GM06990 (cell line): ENCODE measurements around the gene SLC35G6.

Experiments
- DNase-seq: peaks from one replicate; pipeline ENCODE4 v3.0.0-alpha.2; 2011; ENCODE audit not compliant: insufficient read length; ENCODE audit errors: extremely low read depth
- H3K27me3 ChIP-seq: replicated peaks from 2 replicates; pipeline ENCODE4 v1.6.0; 2011; ENCODE audit warnings: low read length; ENCODE audit not compliant: control insufficient read depth, insufficient read depth
- H3K36me3 ChIP-seq: 2 replicates; pipeline ENCODE4 v1.5.1; 2011; ENCODE audit warnings: low read length; ENCODE audit not compliant: control insufficient read depth, insufficient read depth
- H3K4me3 ChIP-seq: replicated peaks from 2 replicates; pipeline ENCODE4 v1.5.1; 2011; ENCODE audit warnings: low read depth, mild to moderate bottlenecking, control low read depth, low read length
- TF ChIP-seq, protein P1 (sequence below): IDR thresholded peaks from 2 replicates; pipeline ENCODE4 v1.5.1; 2011; ENCODE audit warnings: low read length, control low read depth, mild to moderate bottlenecking, inconsistent platforms; ENCODE audit not compliant: insufficient read depth, poor library complexity, severe bottlenecking

SLC35G6 gene

DNA sequence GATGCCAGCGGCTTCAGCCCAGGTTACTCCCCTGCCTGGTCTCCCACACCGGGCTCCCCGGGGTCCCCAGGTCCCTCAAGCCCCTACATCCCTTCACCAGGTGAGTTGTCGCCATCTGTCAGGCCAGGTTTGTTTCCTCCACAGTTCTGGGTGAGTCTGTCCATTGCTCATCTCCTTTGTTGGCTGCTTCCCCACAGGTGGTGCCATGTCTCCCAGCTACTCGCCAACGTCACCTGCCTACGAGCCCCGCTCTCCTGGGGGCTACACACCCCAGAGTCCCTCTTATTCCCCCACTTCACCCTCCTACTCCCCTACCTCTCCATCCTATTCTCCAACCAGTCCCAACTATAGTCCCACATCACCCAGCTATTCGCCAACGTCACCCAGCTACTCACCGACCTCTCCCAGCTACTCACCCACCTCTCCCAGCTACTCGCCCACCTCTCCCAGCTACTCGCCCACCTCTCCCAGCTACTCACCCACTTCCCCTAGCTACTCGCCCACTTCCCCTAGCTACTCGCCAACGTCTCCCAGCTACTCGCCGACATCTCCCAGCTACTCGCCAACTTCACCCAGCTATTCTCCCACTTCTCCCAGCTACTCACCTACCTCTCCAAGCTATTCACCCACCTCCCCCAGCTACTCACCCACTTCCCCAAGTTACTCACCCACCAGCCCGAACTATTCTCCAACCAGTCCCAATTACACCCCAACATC is 31.7 kb downstream of the SLC35G6 start:
- no peaks in the 10 kb centered on the region for H3K27me3 ChIP-seq
- H3K4me3 ChIP-seq: no peak overlapping the region
- peaks cover 42% of the 10 kb centered on the region for H3K36me3 ChIP-seq
- TF ChIP-seq, protein P1, sequence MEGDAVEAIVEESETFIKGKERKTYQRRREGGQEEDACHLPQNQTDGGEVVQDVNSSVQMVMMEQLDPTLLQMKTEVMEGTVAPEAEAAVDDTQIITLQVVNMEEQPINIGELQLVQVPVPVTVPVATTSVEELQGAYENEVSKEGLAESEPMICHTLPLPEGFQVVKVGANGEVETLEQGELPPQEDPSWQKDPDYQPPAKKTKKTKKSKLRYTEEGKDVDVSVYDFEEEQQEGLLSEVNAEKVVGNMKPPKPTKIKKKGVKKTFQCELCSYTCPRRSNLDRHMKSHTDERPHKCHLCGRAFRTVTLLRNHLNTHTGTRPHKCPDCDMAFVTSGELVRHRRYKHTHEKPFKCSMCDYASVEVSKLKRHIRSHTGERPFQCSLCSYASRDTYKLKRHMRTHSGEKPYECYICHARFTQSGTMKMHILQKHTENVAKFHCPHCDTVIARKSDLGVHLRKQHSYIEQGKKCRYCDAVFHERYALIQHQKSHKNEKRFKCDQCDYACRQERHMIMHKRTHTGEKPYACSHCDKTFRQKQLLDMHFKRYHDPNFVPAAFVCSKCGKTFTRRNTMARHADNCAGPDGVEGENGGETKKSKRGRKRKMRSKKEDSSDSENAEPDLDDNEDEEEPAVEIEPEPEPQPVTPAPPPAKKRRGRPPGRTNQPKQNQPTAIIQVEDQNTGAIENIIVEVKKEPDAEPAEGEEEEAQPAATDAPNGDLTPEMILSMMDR: no peak
- DNase-seq: no peak

DNA sequence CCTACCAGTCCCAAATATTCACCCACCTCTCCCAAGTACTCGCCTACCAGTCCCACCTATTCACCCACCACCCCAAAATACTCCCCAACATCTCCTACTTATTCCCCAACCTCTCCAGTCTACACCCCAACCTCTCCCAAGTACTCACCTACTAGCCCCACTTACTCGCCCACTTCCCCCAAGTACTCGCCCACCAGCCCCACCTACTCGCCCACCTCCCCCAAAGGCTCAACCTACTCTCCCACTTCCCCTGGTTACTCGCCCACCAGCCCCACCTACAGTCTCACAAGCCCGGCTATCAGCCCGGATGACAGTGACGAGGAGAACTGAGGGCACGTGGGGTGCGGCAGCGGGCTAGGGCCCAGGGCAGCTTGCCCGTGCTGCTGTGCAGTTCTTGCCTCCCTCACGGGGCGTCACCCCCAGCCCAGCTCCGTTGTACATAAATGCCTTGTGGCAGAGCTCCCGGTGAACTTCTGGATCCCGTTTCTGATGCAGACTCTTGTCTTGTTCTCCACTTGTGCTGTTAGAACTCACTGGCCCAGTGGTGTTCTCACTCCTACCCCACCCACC is 32.7 kb downstream of the SLC35G6 start:
- TF ChIP-seq, protein P1: no peak
- Histone ChIP-seq H3K27me3 (no peaks in the 10 kb centered on the region), H3K4me3 (no peak overlapping the region), H3K36me3 (peaks cover 35% of the 10 kb centered on the region)
- DNase-seq: no peak

DNA sequence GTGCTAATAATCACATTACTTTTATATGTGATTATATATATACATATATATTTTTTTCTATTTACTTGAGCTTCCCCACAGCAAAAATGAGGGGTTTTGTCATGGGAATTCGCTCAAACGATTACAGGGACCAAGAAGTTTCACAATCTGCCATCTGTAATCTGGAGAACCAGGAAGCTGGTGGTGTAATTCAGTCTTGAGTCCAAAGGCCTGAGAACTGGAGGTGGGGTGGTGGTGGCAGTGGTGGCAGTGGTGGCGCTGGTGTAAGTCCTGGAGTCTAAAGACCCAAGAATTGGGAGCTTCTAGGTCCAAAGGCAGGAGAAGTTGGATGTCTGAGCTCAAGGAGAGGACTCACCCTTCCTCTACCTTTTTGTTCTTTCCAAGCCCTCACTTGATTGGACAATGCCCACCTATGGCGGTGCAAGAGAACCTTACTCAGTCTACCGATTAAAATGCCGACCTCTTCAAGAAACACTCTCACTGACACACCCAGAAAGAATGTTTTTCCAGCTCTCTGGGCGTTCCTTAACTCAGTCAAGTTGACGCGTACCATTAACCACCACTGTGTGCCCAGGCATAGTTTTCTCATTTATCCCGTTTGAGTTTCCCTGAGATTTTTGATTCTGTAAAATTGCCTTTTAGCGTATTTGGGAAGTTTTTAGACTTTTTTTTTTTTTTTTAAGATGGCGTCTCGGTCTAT is 34.8 kb downstream of the SLC35G6 start:
- TF ChIP-seq, protein P1: no peak
- Histone ChIP-seq H3K4me3 (no peak overlapping the region), H3K27me3 (no peaks in the 10 kb centered on the region), H3K36me3 (peaks cover 25% of the 10 kb centered on the region)
- no peak for DNase-seq

DNA sequence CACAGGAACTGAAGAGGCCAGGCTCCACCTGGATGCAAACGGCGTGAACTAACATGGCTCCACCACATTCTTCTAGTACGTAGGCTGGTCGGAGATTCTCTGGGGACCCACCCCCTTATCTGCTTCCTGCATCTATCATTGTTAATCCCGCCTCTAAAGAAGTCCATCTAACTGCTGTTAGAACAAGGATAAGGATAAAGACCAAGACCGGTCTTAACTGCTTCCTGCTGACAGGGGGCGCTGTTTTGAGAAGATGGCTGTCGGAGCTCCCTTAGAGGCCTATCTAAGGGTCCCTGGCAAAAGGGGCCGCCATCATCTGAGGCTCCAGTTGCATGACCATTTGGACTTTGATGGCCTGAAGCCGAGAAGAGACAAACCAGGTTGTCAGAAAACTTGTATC is 41.8 kb downstream of the SLC35G6 start:
- TF ChIP-seq, protein P1: peak; percentile 56
- H3K27me3 ChIP-seq: no peaks in the 10 kb centered on the region
- DNase-seq: no peak
- no peak overlapping the region for H3K4me3 ChIP-seq
- no peaks in the 10 kb centered on the region for H3K36me3 ChIP-seq

DNA sequence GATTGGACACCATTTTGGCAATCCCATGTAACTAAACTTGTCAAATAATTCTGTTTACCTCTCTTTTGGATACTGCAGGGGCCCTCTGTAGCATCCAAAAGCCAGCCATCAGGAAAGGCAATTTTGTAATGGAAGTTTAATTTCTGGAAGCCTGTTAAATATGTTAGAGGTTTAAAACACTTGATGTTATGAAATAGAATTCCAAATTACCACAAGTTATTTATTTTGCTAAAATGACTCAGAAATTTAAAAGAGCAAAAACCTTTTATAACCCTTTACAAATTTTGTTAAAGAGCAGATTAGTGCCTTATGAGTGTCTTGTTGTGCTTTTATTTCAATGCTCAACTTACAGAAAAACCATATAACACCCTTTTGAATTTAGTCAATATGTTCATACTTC is 47.6 kb downstream of the SLC35G6 start:
- DNase-seq: no peak
- H3K4me3 ChIP-seq: no peak overlapping the region
- no peaks in the 10 kb centered on the region for H3K27me3 ChIP-seq
- H3K36me3 ChIP-seq: no peaks in the 10 kb centered on the region
- TF ChIP-seq, protein P1: no peak
